ENCODE measurements around the gene VPS26C.
"Not testable (repeated sequence)": the region's sequence is repeated elsewhere in the genome, so short reads cannot be mapped to it uniquely, and the experiment has no call there.

DNA sequence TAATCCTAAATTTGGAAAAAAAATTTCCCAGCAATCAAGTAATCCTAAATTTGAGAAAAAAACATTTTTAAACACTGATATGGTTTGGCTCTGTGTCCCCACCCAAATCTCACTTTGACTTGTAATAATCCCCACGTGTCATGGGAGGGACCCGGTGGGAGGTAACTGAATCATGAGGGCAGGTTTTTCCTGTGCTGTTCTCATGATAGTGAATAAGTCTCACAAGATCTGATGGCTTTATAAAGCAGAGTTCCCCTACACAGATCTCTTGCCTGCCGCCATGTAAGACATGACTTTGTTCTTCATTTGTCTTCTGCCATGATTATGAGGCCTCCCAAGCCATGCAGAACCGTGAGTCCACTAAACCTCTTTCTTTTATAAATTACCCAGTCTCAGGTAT is 12.1 kb upstream of the VPS26C start:
- TF ChIP-seq, protein P1, sequence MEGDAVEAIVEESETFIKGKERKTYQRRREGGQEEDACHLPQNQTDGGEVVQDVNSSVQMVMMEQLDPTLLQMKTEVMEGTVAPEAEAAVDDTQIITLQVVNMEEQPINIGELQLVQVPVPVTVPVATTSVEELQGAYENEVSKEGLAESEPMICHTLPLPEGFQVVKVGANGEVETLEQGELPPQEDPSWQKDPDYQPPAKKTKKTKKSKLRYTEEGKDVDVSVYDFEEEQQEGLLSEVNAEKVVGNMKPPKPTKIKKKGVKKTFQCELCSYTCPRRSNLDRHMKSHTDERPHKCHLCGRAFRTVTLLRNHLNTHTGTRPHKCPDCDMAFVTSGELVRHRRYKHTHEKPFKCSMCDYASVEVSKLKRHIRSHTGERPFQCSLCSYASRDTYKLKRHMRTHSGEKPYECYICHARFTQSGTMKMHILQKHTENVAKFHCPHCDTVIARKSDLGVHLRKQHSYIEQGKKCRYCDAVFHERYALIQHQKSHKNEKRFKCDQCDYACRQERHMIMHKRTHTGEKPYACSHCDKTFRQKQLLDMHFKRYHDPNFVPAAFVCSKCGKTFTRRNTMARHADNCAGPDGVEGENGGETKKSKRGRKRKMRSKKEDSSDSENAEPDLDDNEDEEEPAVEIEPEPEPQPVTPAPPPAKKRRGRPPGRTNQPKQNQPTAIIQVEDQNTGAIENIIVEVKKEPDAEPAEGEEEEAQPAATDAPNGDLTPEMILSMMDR (IDR thresholded peaks at IDR 0.05), result not testable (repeated sequence)
- not testable (repeated sequence) for TF ChIP-seq POLR2A, EP300 (IDR thresholded peaks at IDR 0.05)
